ENCODE data around the gene MARK4. TPM values are rescaled to one million over a fixed set of nuclear protein-coding genes. Genes with fewer than 3 reads are reported as not detected.

The MARK4 gene
- total and polyA plus RNA-seq, 2 experiments from 2014 or later = 16.6 to 38.6 TPM

DNA sequence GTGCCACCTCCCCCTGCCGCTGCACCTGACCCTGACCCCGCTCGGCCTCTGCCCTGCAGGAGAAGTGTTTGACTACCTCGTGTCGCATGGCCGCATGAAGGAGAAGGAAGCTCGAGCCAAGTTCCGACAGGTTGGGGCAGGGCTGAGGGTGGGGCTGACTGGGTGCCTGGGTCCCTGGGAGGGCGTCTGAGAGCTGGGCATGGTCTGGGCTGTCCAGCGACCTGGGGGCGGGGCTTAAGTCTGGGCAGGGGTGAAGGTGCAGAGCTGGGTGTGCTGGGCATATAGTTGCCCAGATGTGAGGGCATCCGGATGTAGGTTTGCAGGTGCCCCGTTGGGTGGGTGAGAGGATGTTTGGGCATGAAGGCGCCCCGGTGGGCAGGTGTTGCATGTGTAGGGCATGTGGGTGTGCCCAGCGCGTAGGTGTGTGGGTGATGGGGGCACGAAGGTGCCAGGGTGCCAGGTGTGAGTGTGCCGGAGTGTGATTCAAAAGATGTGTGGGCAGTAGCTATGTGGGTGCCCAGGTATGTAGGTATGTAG, 13.8 kb downstream of the MARK4 start:
- Mint-ChIP-seq H3K9me3 (no peaks in the 10 kb centered on the region; the same call in 2 of the 3 replicates), H3K27me3 (ENCODE audit: insufficient read depth, low read depth, poor library complexity) (peaks cover 7% of the 10 kb centered on the region), H3K4me1 (no peaks in the 10 kb centered on the region), H3K36me3 (ENCODE audit: low read depth) (no peaks in the 10 kb centered on the region), H3K4me3 (no peak overlapping the region; the same call in 2 of the 3 replicates), H3K27ac (no peak overlapping the region)
- no peak overlapping the region for H3K4me3 ChIP-seq
- H3K27ac ChIP-seq (ENCODE audit: low read depth) = no peak overlapping the region
- TF ChIP-seq JUNB (IDR thresholded peaks at IDR 0.05; ENCODE audit: unreplicated experiment) (no peak), EZH2 (IDR thresholded peaks at IDR 0.05; ENCODE audit: low read depth, unreplicated experiment) (no peak), CREB1 (CRISPR knock-in tag; IDR thresholded peaks at IDR 0.05; ENCODE audit: low read depth) (no peak), ZNF114 (CRISPR knock-in tag; IDR thresholded peaks at IDR 0.05) (no peak), STAT1 (IDR thresholded peaks at IDR 0.05; ENCODE audit: unreplicated experiment) (no peak), NANOG (IDR thresholded peaks at IDR 0.05; ENCODE audit: borderline replicate concordance) (no peak)
- TF ChIP-seq, protein P1, sequence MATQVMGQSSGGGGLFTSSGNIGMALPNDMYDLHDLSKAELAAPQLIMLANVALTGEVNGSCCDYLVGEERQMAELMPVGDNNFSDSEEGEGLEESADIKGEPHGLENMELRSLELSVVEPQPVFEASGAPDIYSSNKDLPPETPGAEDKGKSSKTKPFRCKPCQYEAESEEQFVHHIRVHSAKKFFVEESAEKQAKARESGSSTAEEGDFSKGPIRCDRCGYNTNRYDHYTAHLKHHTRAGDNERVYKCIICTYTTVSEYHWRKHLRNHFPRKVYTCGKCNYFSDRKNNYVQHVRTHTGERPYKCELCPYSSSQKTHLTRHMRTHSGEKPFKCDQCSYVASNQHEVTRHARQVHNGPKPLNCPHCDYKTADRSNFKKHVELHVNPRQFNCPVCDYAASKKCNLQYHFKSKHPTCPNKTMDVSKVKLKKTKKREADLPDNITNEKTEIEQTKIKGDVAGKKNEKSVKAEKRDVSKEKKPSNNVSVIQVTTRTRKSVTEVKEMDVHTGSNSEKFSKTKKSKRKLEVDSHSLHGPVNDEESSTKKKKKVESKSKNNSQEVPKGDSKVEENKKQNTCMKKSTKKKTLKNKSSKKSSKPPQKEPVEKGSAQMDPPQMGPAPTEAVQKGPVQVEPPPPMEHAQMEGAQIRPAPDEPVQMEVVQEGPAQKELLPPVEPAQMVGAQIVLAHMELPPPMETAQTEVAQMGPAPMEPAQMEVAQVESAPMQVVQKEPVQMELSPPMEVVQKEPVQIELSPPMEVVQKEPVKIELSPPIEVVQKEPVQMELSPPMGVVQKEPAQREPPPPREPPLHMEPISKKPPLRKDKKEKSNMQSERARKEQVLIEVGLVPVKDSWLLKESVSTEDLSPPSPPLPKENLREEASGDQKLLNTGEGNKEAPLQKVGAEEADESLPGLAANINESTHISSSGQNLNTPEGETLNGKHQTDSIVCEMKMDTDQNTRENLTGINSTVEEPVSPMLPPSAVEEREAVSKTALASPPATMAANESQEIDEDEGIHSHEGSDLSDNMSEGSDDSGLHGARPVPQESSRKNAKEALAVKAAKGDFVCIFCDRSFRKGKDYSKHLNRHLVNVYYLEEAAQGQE (IDR thresholded peaks at IDR 0.05; ENCODE audit: unreplicated experiment) = no peak
- TF ChIP-seq, protein P2, sequence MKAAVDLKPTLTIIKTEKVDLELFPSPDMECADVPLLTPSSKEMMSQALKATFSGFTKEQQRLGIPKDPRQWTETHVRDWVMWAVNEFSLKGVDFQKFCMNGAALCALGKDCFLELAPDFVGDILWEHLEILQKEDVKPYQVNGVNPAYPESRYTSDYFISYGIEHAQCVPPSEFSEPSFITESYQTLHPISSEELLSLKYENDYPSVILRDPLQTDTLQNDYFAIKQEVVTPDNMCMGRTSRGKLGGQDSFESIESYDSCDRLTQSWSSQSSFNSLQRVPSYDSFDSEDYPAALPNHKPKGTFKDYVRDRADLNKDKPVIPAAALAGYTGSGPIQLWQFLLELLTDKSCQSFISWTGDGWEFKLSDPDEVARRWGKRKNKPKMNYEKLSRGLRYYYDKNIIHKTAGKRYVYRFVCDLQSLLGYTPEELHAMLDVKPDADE (IDR thresholded peaks at IDR 0.05) = no peak
- TF ChIP-seq, protein P3, sequence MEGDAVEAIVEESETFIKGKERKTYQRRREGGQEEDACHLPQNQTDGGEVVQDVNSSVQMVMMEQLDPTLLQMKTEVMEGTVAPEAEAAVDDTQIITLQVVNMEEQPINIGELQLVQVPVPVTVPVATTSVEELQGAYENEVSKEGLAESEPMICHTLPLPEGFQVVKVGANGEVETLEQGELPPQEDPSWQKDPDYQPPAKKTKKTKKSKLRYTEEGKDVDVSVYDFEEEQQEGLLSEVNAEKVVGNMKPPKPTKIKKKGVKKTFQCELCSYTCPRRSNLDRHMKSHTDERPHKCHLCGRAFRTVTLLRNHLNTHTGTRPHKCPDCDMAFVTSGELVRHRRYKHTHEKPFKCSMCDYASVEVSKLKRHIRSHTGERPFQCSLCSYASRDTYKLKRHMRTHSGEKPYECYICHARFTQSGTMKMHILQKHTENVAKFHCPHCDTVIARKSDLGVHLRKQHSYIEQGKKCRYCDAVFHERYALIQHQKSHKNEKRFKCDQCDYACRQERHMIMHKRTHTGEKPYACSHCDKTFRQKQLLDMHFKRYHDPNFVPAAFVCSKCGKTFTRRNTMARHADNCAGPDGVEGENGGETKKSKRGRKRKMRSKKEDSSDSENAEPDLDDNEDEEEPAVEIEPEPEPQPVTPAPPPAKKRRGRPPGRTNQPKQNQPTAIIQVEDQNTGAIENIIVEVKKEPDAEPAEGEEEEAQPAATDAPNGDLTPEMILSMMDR (conservative IDR thresholded peaks at IDR 0.05; ENCODE audit: low read depth in 2 of 2) = no peak
- no peaks in the 10 kb centered on the region; the same call in 1 of the 2 replicates for H4K20me1 ChIP-seq (replicated peaks; ENCODE audit: insufficient read depth)
- H3K79me2 ChIP-seq (replicated peaks; ENCODE audit: insufficient read depth) = no peaks in the 10 kb centered on the region
- no peaks in the 10 kb centered on the region for H3K4me1 ChIP-seq (ENCODE audit: insufficient read depth)
- no peak for DNase-seq (ENCODE audit: low spot score)
- no peak overlapping the region for H3K4me2 ChIP-seq
- H3K36me3 ChIP-seq (ENCODE audit: insufficient read depth) = 0 out of 2 replicates have a peak, but pooled peaks cover 4% of the 10 kb centered on the region
- H2AFZ ChIP-seq = no peak overlapping the region
- no peaks in the 10 kb centered on the region for H3K27me3 ChIP-seq (ENCODE audit: insufficient read depth)
- H3K9me2 ChIP-seq (ENCODE audit: insufficient read depth) = no peaks in the 10 kb centered on the region
- H3F3A ChIP-seq (replicated peaks; ENCODE audit: low read depth) = no peaks in the 10 kb centered on the region
- ATAC-seq = no peak
